ENCODE results near the gene ENPP3.

Gene ENPP3

GRCh38 chr6:131768964-131769363, 131.9 kb downstream of the ENPP3 start:
- H3K27ac ChIP-seq (ENCODE audit: low read depth, low read length) = no peak overlapping the region
- H3K4me1 ChIP-seq (ENCODE audit: control insufficient read depth in 1 of 2, insufficient read depth in 2 of 2, low read length in 2 of 2) = no peaks in the 10 kb centered on the region
- no peaks in the 10 kb centered on the region for H3K9me3 ChIP-seq (ENCODE audit: control insufficient read depth in 1 of 2, low read length in 2 of 2)
- H3K36me3 ChIP-seq (ENCODE audit: control insufficient read depth in 1 of 2, insufficient read depth in 2 of 2, low read length in 2 of 2) = no peaks in the 10 kb centered on the region
- H3K4me3 ChIP-seq (ENCODE audit: low read depth in 1 of 2, low read length in 2 of 2) = no peak overlapping the region
- H3K9ac ChIP-seq (ENCODE audit: low read depth in 1 of 2, low read length in 2 of 2) = no peak overlapping the region
- H3K27me3 ChIP-seq (ENCODE audit: control insufficient read depth in 1 of 2, insufficient read depth in 2 of 2, low read length in 2 of 2) = no peaks in the 10 kb centered on the region

DNA sequence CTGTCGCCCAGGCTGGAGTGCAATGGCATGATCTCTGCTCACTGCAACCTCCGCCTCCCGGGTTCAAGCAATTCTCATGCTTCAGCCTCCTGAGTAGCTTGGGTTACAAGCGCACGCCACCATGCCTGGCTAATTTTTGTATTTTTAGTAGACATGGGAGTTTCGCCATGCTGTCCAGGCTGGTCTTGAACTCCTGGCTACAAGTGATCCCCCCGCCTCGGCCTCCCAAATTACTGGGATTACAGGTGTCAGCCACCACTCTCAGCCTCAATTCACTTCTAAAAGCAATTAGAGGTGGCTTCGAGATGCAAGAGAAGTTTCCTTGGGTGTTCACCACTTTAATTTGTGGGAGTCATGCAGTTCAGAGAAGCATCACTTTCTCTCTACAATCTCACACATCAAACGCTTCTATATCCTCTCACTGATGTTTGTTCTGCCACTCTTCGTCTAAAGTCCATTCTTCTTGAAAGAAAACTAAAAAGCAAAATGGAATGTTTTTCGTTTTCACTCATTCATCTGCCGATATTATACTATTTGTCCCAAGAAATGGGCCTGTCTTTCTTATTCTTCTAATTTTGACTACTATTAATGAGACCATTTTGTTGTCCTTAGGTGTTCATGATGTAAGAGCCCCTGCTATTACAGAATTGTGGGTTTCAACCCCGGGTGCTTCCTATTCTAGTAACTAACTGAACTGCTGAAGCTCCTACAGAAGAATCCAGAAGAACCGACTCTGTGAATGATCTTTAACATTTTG, 132.5 kb downstream of the ENPP3 start:
- no peaks in the 10 kb centered on the region for H3K4me1 ChIP-seq (ENCODE audit: control insufficient read depth in 1 of 2, insufficient read depth in 2 of 2, low read length in 2 of 2)
- no peaks in the 10 kb centered on the region for H3K36me3 ChIP-seq (ENCODE audit: control insufficient read depth in 1 of 2, insufficient read depth in 2 of 2, low read length in 2 of 2)
- H3K27me3 ChIP-seq (ENCODE audit: control insufficient read depth in 1 of 2, insufficient read depth in 2 of 2, low read length in 2 of 2) = no peaks in the 10 kb centered on the region
- H3K4me3 ChIP-seq (ENCODE audit: low read depth in 1 of 2, low read length in 2 of 2) = no peak overlapping the region
- no peak overlapping the region for H3K27ac ChIP-seq (ENCODE audit: low read depth, low read length)
- H3K9me3 ChIP-seq (ENCODE audit: control insufficient read depth in 1 of 2, low read length in 2 of 2) = no peaks in the 10 kb centered on the region
- no peak overlapping the region for H3K9ac ChIP-seq (ENCODE audit: low read depth in 1 of 2, low read length in 2 of 2)

- Histone ChIP-seq H3K27ac (ENCODE audit: low read depth, low read length) (no peak overlapping the region), H3K4me3 (ENCODE audit: low read depth in 1 of 2, low read length in 2 of 2) (no peak overlapping the region), H3K36me3 (ENCODE audit: control insufficient read depth in 1 of 2, insufficient read depth in 2 of 2, low read length in 2 of 2) (no peaks in the 10 kb centered on the region), H3K9me3 (ENCODE audit: control insufficient read depth in 1 of 2, low read length in 2 of 2) (no peaks in the 10 kb centered on the region), H3K4me1 (ENCODE audit: control insufficient read depth in 1 of 2, insufficient read depth in 2 of 2, low read length in 2 of 2) (no peaks in the 10 kb centered on the region), H3K27me3 (ENCODE audit: control insufficient read depth in 1 of 2, insufficient read depth in 2 of 2, low read length in 2 of 2) (no peaks in the 10 kb centered on the region), H3K9ac (ENCODE audit: low read depth in 1 of 2, low read length in 2 of 2) (no peak overlapping the region)
These were observed 133.7 kb downstream of the ENPP3 start for GRCh38 chr6:131770776-131771175.

GRCh38 chr6:131773284-131773950, 136.3 kb downstream of the ENPP3 start:
- no peak overlapping the region for H3K27ac ChIP-seq (ENCODE audit: low read depth, low read length)
- H3K9me3 ChIP-seq (ENCODE audit: control insufficient read depth in 1 of 2, low read length in 2 of 2) = no peaks in the 10 kb centered on the region
- H3K9ac ChIP-seq (ENCODE audit: low read depth in 1 of 2, low read length in 2 of 2) = no peak overlapping the region
- no peak overlapping the region for H3K4me3 ChIP-seq (ENCODE audit: low read depth in 1 of 2, low read length in 2 of 2)
- no peaks in the 10 kb centered on the region for H3K4me1 ChIP-seq (ENCODE audit: control insufficient read depth in 1 of 2, insufficient read depth in 2 of 2, low read length in 2 of 2)
- H3K27me3 ChIP-seq (ENCODE audit: control insufficient read depth in 1 of 2, insufficient read depth in 2 of 2, low read length in 2 of 2) = no peaks in the 10 kb centered on the region
- H3K36me3 ChIP-seq (ENCODE audit: control insufficient read depth in 1 of 2, insufficient read depth in 2 of 2, low read length in 2 of 2) = no peaks in the 10 kb centered on the region

- Histone ChIP-seq H3K36me3 (ENCODE audit: control insufficient read depth in 1 of 2, insufficient read depth in 2 of 2, low read length in 2 of 2) (no peaks in the 10 kb centered on the region), H3K27ac (ENCODE audit: low read depth, low read length) (no peak overlapping the region), H3K9me3 (ENCODE audit: control insufficient read depth in 1 of 2, low read length in 2 of 2) (no peaks in the 10 kb centered on the region), H3K4me3 (ENCODE audit: low read depth in 1 of 2, low read length in 2 of 2) (no peak overlapping the region), H3K4me1 (ENCODE audit: control insufficient read depth in 1 of 2, insufficient read depth in 2 of 2, low read length in 2 of 2) (no peaks in the 10 kb centered on the region), H3K27me3 (ENCODE audit: control insufficient read depth in 1 of 2, insufficient read depth in 2 of 2, low read length in 2 of 2) (no peaks in the 10 kb centered on the region), H3K9ac (ENCODE audit: low read depth in 1 of 2, low read length in 2 of 2) (no peak overlapping the region)
These were observed 138.8 kb downstream of the ENPP3 start for GRCh38 chr6:131775886-131776285.

- no peaks in the 10 kb centered on the region for H3K9me3 ChIP-seq (ENCODE audit: control insufficient read depth in 1 of 2, low read length in 2 of 2)
- H3K4me3 ChIP-seq (ENCODE audit: low read depth in 1 of 2, low read length in 2 of 2) = no peak overlapping the region
- no peaks in the 10 kb centered on the region for H3K36me3 ChIP-seq (ENCODE audit: control insufficient read depth in 1 of 2, insufficient read depth in 2 of 2, low read length in 2 of 2)
- no peaks in the 10 kb centered on the region for H3K27me3 ChIP-seq (ENCODE audit: control insufficient read depth in 1 of 2, insufficient read depth in 2 of 2, low read length in 2 of 2)
- no peaks in the 10 kb centered on the region for H3K4me1 ChIP-seq (ENCODE audit: control insufficient read depth in 1 of 2, insufficient read depth in 2 of 2, low read length in 2 of 2)
- no peak overlapping the region for H3K9ac ChIP-seq (ENCODE audit: low read depth in 1 of 2, low read length in 2 of 2)
- H3K27ac ChIP-seq (ENCODE audit: low read depth, low read length) = no peak overlapping the region
These were observed 139.9 kb downstream of the ENPP3 start for GRCh38 chr6:131776985-131777384.

DNA sequence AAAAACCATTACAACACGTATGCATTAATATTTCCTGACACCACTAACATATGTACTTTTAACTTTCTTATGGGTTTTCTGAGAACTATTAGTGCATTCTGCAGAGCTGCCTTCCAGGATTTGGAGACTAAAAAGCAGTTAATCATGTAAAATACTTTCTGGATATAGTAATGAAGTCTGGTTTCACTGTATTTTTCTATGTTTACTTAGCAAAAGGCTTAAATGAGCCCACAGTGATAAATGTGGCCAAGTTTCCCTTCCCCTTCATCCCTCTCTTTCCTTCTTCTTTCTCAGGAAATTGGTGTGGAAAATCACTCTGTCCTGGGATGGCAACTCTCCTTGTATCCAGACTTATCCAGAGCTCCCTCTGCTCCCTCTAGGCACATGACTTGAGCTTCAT, 141.1 kb downstream of the ENPP3 start:
- no peaks in the 10 kb centered on the region for H3K27me3 ChIP-seq (ENCODE audit: control insufficient read depth in 1 of 2, insufficient read depth in 2 of 2, low read length in 2 of 2)
- no peaks in the 10 kb centered on the region for H3K36me3 ChIP-seq (ENCODE audit: control insufficient read depth in 1 of 2, insufficient read depth in 2 of 2, low read length in 2 of 2)
- no peak overlapping the region for H3K27ac ChIP-seq (ENCODE audit: low read depth, low read length)
- no peaks in the 10 kb centered on the region for H3K9me3 ChIP-seq (ENCODE audit: control insufficient read depth in 1 of 2, low read length in 2 of 2)
- H3K9ac ChIP-seq (ENCODE audit: low read depth in 1 of 2, low read length in 2 of 2) = no peak overlapping the region
- H3K4me1 ChIP-seq (ENCODE audit: control insufficient read depth in 1 of 2, insufficient read depth in 2 of 2, low read length in 2 of 2) = no peaks in the 10 kb centered on the region
- no peak overlapping the region for H3K4me3 ChIP-seq (ENCODE audit: low read depth in 1 of 2, low read length in 2 of 2)

- Histone ChIP-seq H3K27ac (ENCODE audit: low read depth, low read length) (no peak overlapping the region), H3K4me3 (ENCODE audit: low read depth in 1 of 2, low read length in 2 of 2) (no peak overlapping the region), H3K4me1 (ENCODE audit: control insufficient read depth in 1 of 2, insufficient read depth in 2 of 2, low read length in 2 of 2) (no peaks in the 10 kb centered on the region), H3K36me3 (ENCODE audit: control insufficient read depth in 1 of 2, insufficient read depth in 2 of 2, low read length in 2 of 2) (no peaks in the 10 kb centered on the region), H3K9me3 (ENCODE audit: control insufficient read depth in 1 of 2, low read length in 2 of 2) (no peaks in the 10 kb centered on the region), H3K27me3 (ENCODE audit: control insufficient read depth in 1 of 2, insufficient read depth in 2 of 2, low read length in 2 of 2) (no peaks in the 10 kb centered on the region), H3K9ac (ENCODE audit: low read depth in 1 of 2, low read length in 2 of 2) (no peak overlapping the region)
These were observed 142.2 kb downstream of the ENPP3 start for GRCh38 chr6:131779304-131779703.

DNA sequence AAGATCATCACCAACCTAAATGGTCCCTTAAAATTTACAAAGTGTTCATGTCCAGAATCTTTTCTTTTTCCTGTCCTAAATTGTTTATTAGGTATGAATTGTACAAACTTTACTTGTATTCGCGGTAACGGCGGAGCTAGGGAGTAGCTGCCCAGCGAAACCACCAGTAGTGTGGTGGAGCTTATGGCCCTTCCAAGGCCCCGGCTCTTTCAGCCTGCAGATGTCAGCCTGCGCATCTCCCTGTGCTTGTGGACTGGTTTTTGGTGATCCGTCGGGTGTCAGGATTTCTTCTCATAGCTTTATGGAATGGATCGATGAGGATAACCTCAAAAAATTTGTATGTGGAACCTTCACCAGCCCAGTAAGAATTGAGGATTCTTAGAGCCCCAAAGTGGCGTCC, 143.5 kb downstream of the ENPP3 start:
- Histone ChIP-seq H3K27me3 (ENCODE audit: control insufficient read depth in 1 of 2, insufficient read depth in 2 of 2, low read length in 2 of 2) (no peaks in the 10 kb centered on the region), H3K27ac (ENCODE audit: low read depth, low read length) (no peak overlapping the region), H3K4me3 (ENCODE audit: low read depth in 1 of 2, low read length in 2 of 2) (no peak overlapping the region), H3K4me1 (ENCODE audit: control insufficient read depth in 1 of 2, insufficient read depth in 2 of 2, low read length in 2 of 2) (no peaks in the 10 kb centered on the region), H3K36me3 (ENCODE audit: control insufficient read depth in 1 of 2, insufficient read depth in 2 of 2, low read length in 2 of 2) (no peaks in the 10 kb centered on the region), H3K9ac (ENCODE audit: low read depth in 1 of 2, low read length in 2 of 2) (no peak overlapping the region), H3K9me3 (ENCODE audit: control insufficient read depth in 1 of 2, low read length in 2 of 2) (no peaks in the 10 kb centered on the region)

GRCh38 chr6:131781687-131782086, 144.6 kb downstream of the ENPP3 start:
- H3K27ac ChIP-seq (ENCODE audit: low read depth, low read length) = no peak overlapping the region
- no peaks in the 10 kb centered on the region for H3K27me3 ChIP-seq (ENCODE audit: control insufficient read depth in 1 of 2, insufficient read depth in 2 of 2, low read length in 2 of 2)
- no peak overlapping the region for H3K4me3 ChIP-seq (ENCODE audit: low read depth in 1 of 2, low read length in 2 of 2)
- no peak overlapping the region for H3K9ac ChIP-seq (ENCODE audit: low read depth in 1 of 2, low read length in 2 of 2)
- H3K9me3 ChIP-seq (ENCODE audit: control insufficient read depth in 1 of 2, low read length in 2 of 2) = no peaks in the 10 kb centered on the region
- H3K36me3 ChIP-seq (ENCODE audit: control insufficient read depth in 1 of 2, insufficient read depth in 2 of 2, low read length in 2 of 2) = no peaks in the 10 kb centered on the region
- H3K4me1 ChIP-seq (ENCODE audit: control insufficient read depth in 1 of 2, insufficient read depth in 2 of 2, low read length in 2 of 2) = no peaks in the 10 kb centered on the region

Measured in duodenal mucosa (tissue), 2 donors.